ENCODE measurements around the gene NAP1L4.
A peak's percentile ranks its signal among the peaks of the same experiment; 100 is the strongest.

The NAP1L4 gene

GRCh38 chr11:2902784-2903671 lies 89.1 kb downstream of the NAP1L4 start:
- H3K27ac ChIP-seq, result no peak overlapping the region
- no peaks in the 10 kb centered on the region for H3K27me3 ChIP-seq (replicated peaks)
- no peaks in the 10 kb centered on the region for H3K36me3 ChIP-seq (replicated peaks)
- TF ChIP-seq, protein P1, sequence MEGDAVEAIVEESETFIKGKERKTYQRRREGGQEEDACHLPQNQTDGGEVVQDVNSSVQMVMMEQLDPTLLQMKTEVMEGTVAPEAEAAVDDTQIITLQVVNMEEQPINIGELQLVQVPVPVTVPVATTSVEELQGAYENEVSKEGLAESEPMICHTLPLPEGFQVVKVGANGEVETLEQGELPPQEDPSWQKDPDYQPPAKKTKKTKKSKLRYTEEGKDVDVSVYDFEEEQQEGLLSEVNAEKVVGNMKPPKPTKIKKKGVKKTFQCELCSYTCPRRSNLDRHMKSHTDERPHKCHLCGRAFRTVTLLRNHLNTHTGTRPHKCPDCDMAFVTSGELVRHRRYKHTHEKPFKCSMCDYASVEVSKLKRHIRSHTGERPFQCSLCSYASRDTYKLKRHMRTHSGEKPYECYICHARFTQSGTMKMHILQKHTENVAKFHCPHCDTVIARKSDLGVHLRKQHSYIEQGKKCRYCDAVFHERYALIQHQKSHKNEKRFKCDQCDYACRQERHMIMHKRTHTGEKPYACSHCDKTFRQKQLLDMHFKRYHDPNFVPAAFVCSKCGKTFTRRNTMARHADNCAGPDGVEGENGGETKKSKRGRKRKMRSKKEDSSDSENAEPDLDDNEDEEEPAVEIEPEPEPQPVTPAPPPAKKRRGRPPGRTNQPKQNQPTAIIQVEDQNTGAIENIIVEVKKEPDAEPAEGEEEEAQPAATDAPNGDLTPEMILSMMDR (IDR thresholded peaks at IDR 0.05; ENCODE audit: low read depth, low read length, missing control alignments), result no peak
- no peak for DNase-seq
- H3K4me3 ChIP-seq (ENCODE audit: low read depth, low read length), result peak overlapping the region; percentile 64
- in situ Hi-C loops (cut with HindIII; ENCODE audit: low pct_ligation_motif_present, low sequenced_read_pairs), result no loop called here

- Histone ChIP-seq H3K27ac (no peak overlapping the region), H3K36me3 (replicated peaks) (no peaks in the 10 kb centered on the region), H3K4me3 (ENCODE audit: low read depth, low read length) (peak overlapping the region; percentile 64), H3K27me3 (replicated peaks) (no peaks in the 10 kb centered on the region)
- TF ChIP-seq, protein P1 (IDR thresholded peaks at IDR 0.05; ENCODE audit: low read depth, low read length, missing control alignments), result no peak
- in situ Hi-C loops (cut with HindIII; ENCODE audit: low pct_ligation_motif_present, low sequenced_read_pairs), result no loop called here
- DNase-seq, result peak; percentile 86
Measured at GRCh38 chr11:2901854-2902783, 90.0 kb downstream of the NAP1L4 start.

DNA sequence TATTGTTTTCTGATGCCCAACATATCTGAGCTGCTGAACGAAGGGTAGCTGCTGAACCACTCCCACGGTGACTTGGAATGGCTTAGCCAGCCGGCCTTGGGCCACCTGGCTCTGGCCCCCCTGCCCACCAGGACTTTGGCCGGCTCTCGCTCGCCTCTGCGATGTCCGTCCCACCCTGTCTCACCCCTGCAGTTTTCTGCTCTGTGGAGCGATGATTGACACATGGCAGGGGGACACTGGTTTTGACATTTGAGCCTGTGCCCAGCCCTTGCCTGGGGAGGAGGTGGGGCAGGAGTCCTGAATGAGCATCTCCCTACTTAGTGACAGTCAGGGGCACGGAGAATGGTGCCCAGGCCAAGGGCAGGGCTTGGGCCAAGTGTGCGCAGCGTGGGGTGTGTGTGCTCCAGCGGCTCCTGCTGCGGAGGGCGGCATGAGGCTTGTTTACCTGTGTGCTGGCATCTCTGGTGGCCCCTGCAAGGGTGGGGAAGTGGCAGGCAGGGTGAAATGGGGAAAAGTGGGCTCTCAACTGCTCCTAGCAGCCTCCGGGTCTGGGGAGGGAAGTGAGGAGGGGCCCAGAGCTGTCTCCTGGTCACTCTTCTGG lies 90.8 kb downstream of the NAP1L4 start:
- TF ChIP-seq, protein P1 (IDR thresholded peaks at IDR 0.05; ENCODE audit: low read depth, low read length, missing control alignments), result no peak
- Histone ChIP-seq H3K36me3 (replicated peaks) (no peaks in the 10 kb centered on the region), H3K27ac (no peak overlapping the region), H3K27me3 (replicated peaks) (no peaks in the 10 kb centered on the region), H3K4me3 (ENCODE audit: low read depth, low read length) (peak overlapping the region; percentile 42)
- no peak for DNase-seq
- in situ Hi-C loops (cut with HindIII; ENCODE audit: low pct_ligation_motif_present, low sequenced_read_pairs), result no loop called here

GRCh38 chr11:2899080-2899783 lies 92.9 kb downstream of the NAP1L4 start:
- Histone ChIP-seq H3K4me3 (ENCODE audit: low read depth, low read length) (no peak overlapping the region), H3K27ac (peak overlapping the region; percentile 51), H3K36me3 (replicated peaks) (no peaks in the 10 kb centered on the region), H3K27me3 (replicated peaks) (no peaks in the 10 kb centered on the region)
- in situ Hi-C loops (cut with HindIII; ENCODE audit: low pct_ligation_motif_present, low sequenced_read_pairs), result no loop called here
- TF ChIP-seq, protein P1 (IDR thresholded peaks at IDR 0.05; ENCODE audit: low read depth, low read length, missing control alignments), result no peak
- no peak for DNase-seq

- DNase-seq, result peak; percentile 89
- in situ Hi-C loops (cut with HindIII; ENCODE audit: low pct_ligation_motif_present, low sequenced_read_pairs), result no loop called here
- H3K4me3 ChIP-seq (ENCODE audit: low read depth, low read length), result no peak overlapping the region
- no peaks in the 10 kb centered on the region for H3K27me3 ChIP-seq (replicated peaks)
- TF ChIP-seq, protein P1 (IDR thresholded peaks at IDR 0.05; ENCODE audit: low read depth, low read length, missing control alignments), result peak; percentile 43
- H3K27ac ChIP-seq, result peak overlapping the region; percentile 51
- no peaks in the 10 kb centered on the region for H3K36me3 ChIP-seq (replicated peaks)
Measured at GRCh38 chr11:2898366-2899079, 93.6 kb downstream of the NAP1L4 start.
